Tibial nerve (tissue), 3 donors: ENCODE data around the gene LCA5.

Experiments
- POLR2A ChIP-seq, 2 donors: fragments of 450-650 bp; IDR thresholded peaks; one replicate each; pipeline ENCODE4 v1.6.1; 2017; ENCODE audit warnings: antibody characterized with exemption in 2 of 2, mild to moderate bottlenecking in 2 of 2, moderate library complexity in 2 of 2
- TF ChIP-seq, protein P1 (sequence below), 5 experiments: fragments of 200-600 bp in 3 of 5; fragments of 450-650 bp in 2 of 5; sonication (generic) in 3 of 5; IDR thresholded peaks; one replicate each; pipeline ENCODE4 v1.5.1; 2016 to 2019; ENCODE audit warnings: antibody characterized with exemption in 5 of 5, mild to moderate bottlenecking in 3 of 5, moderate library complexity in 2 of 5

DNA sequence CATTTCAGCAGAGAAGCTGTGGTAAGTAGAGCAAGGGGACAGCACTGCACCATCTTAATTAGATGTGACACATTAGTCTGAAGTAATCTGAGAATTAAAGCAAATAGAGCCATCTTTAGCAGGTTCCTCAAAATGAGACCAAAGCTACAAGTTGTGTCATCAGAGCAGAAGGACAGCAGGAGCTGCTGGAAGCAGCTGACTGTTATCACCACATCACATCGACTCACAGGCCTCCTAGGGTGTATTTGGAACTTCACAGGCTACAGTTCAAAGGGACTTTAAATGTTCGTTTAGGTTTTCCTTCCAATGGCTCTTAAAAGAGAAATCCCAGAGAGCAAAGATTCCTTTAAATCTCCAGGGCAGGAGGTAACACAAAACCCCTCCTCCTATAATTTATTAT lies 69.5 kb downstream of the LCA5 start:
- TF ChIP-seq, protein P1, sequence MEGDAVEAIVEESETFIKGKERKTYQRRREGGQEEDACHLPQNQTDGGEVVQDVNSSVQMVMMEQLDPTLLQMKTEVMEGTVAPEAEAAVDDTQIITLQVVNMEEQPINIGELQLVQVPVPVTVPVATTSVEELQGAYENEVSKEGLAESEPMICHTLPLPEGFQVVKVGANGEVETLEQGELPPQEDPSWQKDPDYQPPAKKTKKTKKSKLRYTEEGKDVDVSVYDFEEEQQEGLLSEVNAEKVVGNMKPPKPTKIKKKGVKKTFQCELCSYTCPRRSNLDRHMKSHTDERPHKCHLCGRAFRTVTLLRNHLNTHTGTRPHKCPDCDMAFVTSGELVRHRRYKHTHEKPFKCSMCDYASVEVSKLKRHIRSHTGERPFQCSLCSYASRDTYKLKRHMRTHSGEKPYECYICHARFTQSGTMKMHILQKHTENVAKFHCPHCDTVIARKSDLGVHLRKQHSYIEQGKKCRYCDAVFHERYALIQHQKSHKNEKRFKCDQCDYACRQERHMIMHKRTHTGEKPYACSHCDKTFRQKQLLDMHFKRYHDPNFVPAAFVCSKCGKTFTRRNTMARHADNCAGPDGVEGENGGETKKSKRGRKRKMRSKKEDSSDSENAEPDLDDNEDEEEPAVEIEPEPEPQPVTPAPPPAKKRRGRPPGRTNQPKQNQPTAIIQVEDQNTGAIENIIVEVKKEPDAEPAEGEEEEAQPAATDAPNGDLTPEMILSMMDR (IDR thresholded peaks at IDR 0.05) = no peak
- TF ChIP-seq POLR2A (IDR thresholded peaks at IDR 0.05) = no peak
